NCI-H187 treated with DMSO at 0.1 percent for 48 hours (cell line): ENCODE data around the gene DHRS12.

Source experiments
- DNase-seq: peaks from one replicate; lab custom pipeline; 2025; lab: John Stamatoyannopoulos, UW

The DHRS12 gene

GRCh38 chr13:51807041-51807440 is 3.1 kb upstream of the DHRS12 start:
- DNase-seq = no peak

GRCh38 chr13:51806566-51806965 is 2.6 kb upstream of the DHRS12 start:
- DNase-seq = no peak

DNA sequence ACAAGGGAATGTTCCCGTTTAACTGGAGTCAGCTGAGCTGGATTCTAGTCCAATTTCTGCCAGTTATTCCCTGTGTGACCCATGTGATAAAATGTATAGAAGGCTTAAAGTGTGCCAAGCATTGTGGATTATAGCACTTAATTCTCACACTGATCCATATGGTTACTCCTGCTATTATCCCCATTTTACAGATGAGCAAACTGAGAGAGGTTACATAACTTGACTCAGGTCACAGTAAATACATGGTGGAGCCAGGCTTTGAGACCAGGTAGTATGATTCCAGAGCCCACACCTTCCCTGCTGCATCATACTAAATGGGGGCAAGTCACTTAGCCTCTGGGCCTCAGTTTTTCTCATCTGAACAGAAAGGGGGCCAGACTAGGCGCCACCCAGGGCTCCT is 2.0 kb upstream of the DHRS12 start:
- no peak for DNase-seq

- DNase-seq = no peak
These were observed 1.4 kb upstream of the DHRS12 start for GRCh38 chr13:51805313-51805712.

- no peak for DNase-seq
These were observed 571 bp upstream of the DHRS12 start for GRCh38 chr13:51804295-51805172.

- no peak for DNase-seq
These were observed 1.1 kb downstream of the DHRS12 start for GRCh38 chr13:51802631-51803418.

DNA sequence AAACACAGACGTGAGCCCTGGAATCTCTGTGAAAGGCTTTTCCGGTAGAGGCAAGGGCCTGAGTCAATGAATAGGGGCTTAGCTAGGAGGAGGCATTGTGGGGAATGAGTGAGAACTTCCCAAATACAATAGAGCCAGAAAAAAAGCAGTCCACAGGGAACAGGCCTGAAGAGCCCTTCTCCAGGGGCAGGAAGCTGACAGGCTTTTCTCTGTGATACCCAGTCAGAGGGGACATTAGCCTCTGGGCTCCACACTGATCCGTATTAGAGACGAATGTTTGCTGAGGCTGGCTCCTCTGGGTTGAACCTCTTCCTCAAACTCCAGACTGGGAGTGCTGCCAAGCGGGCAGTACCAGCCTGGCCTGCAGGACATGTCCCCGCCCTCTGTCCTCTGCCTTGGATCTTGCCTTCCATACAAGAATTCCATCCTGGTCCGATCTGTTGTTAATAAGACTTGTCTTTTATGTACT is 2.3 kb downstream of the DHRS12 start:
- DNase-seq = no peak

DNA sequence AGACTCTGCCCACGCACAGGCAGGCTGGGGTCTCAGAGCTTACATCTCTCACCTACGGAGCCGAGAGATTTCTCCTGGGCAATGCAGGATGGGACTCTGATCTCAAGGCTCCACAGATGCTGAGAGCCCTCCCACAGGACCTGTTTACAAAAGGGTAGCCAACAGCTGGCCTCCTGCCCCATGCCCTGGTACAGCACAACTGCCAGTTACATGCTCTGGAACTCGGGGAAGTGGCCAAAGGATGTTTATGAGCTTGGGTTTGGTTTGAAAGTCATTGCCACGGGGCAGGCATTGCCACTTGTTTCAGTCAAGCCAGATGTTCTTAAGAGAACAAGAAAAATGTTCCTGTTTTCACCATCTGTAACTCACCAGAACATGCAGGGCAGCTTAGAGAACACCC is 3.5 kb downstream of the DHRS12 start:
- no peak for DNase-seq

- DNase-seq = no peak
These were observed 4.7 kb downstream of the DHRS12 start for GRCh38 chr13:51799261-51799660.

DNA sequence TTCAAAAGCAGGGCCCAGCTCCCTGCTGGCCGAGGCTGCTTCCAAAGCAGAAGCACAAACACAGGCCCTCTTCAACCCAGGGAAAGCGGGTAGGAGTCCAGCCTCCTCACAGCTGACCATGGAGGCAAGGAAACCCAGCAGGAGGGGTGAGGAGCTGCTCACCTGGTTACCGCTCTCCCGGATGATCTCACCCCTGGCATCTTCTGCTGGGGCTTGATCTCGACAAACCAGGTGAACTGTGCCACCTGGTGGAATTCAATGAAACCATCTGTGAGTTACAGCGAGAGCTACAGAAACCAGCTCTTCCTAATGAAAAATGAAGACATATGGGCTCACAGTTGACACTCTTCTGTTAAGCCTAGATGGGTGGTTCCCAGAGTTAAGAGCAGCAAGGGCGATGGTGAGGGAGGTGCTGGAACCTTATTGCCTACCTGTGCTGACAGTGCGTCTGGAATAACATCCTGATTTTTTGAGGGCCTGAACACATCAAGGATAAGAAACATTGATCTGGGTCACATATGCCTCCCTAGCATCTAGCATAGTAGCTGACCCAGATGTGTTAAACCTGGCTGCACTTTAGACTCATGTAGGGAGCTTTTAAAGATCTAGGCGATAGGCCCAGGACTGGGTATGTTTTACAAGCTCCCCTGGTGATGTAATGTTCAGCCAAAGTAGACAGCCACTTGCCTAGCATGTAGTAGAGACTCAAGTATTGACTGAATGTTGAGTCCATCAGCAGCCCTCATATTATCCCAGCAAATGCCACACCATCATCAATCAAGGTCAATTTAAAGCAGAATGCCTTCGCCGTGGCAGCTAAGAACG is 6.1 kb downstream of the DHRS12 start:
- DNase-seq = peak; percentile 67

- no peak for DNase-seq
These were observed 7.4 kb downstream of the DHRS12 start for GRCh38 chr13:51796546-51796945.

DNA sequence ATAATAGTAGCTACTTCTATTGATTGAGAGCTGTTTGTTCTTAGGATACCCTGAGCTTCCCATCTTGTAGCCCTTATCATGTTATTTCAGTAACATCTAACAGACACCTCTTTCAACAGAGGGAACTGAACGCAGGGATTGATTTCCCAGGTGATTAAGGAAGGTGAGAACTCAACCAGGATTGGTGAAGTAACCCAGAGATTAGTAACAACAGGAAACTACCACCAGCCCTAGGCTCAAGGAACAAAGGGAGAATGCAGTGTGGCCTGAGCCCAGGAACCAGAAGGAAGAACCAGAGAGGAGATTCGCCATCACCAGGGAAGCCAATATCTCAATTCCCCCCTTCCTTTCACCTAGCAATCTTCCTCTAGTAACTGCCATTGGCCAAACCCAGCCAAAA is 8.5 kb downstream of the DHRS12 start:
- DNase-seq = no peak

- no peak for DNase-seq
These were observed 9.0 kb downstream of the DHRS12 start for GRCh38 chr13:51794964-51795363.

- no peak for DNase-seq
These were observed 10.2 kb downstream of the DHRS12 start for GRCh38 chr13:51793570-51794271.

DNA sequence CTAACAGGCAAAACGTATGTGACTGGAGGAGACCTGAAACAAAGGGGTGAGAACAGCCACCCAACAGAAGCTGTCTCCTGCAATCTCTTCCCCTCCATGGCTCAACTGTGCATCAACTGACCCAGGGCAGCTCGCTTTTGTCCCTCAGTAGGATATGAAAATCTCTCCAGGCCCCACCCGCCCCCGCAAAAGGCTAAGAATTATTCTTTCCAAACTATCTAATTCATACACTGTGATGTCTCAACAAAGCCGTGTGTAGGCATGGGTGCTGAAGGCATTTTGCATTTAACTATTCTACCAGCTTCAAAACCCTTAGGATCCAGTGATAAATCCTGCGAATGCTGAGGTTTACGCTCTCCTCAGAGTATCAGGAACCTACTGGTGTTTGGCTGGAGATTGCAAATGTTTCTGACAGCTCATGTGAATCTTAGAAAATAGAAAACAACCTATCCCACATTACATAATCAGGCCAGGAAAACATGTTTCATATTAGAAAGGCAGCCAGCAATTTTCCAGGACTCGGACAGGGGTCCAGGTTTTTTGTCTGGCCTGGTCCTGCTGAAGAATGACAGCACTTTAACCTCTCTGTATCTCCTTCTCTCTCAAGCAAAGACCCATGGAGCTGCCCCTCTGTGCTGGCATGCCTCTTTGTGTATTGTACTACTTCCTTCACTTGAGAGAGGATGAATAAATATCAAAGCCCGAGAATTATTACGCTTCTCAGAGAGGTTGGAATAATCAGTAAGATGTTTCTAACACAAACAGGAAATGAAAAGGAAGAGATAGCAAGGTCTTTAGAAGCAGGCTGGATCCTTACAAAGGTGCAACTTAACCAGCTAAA is 17.3 kb downstream of the DHRS12 start:
- DNase-seq = no peak

- DNase-seq = peak; percentile 91
These were observed 18.1 kb downstream of the DHRS12 start for GRCh38 chr13:51785712-51786424.

- DNase-seq = no peak
These were observed 19.9 kb downstream of the DHRS12 start for GRCh38 chr13:51784097-51784496.

DNA sequence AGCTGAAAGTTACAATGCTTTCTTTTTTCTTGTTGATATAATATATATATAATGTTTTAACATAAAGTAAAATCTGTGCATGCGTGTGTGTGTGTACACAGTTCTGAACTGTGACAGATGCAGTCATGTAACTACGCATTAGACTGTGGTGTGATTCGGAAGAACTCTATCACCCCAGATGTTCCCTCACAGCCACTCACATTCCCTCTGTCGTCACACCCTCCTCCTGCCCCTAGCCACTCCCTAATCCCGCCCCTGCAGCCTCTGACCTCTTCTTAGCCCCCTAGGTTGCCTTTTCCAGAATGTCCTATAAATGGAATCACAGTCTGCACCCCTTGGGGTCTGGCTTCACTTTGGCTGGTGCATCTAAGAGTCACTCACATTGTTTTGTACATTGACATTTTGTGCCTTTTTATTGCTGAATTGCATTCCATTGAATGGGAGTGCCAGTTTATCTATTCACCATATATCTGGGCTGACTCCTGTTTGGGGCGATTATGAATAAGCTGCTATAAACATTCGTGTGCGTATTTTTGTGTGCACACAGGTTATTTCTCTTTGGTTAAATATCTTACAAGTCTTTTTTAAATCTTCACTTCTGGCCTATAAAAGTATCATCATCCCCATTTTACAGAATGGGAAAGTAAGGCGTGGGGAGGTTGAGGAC is 20.4 kb downstream of the DHRS12 start:
- DNase-seq = no peak

- no peak for DNase-seq
These were observed 21.8 kb downstream of the DHRS12 start for GRCh38 chr13:51782026-51782710.
